Measurements from ENCODE around the gene HNRNPAB. TPM values are rescaled to one million over a fixed set of nuclear protein-coding genes. Genes with fewer than 3 reads are reported as not detected.

The HNRNPAB gene
- total RNA-seq, 1 donor = 53.1 TPM

Other genes with a start within 250 kb of the HNRNPAB start
- gene PROP1, start 208.3 kb upstream of the HNRNPAB start, total RNA-seq = not detected
- 5.1 TPM for gene N4BP3, start 91.0 kb upstream of the HNRNPAB start, total RNA-seq
- gene RMND5B, start 73.5 kb upstream of the HNRNPAB start, total RNA-seq = 30.4 TPM
- gene NHP2, start 50.6 kb upstream of the HNRNPAB start, total RNA-seq = 122 TPM
- not detected for gene GMCL2, start 17.2 kb upstream of the HNRNPAB start, total RNA-seq
- 106 TPM for gene PHYKPL, start 28.3 kb downstream of the HNRNPAB start, total RNA-seq

All from hematopoietic multipotent progenitor cell (in vitro differentiated cells).